HG02852 (cell line): ENCODE measurements around the gene LHX6.
A peak's percentile ranks its signal among the peaks of the same experiment; 100 is the strongest.

ENCODE experiments used
- ATAC-seq: cut with Tn5 transposase; IDR thresholded peaks from one replicate; pipeline ENCODE4 v1.9.1; 2021; ENCODE audit warnings: mild to moderate bottlenecking, moderate library complexity; ENCODE audit not compliant: unreplicated experiment

LHX6 gene

GRCh38 chr9:122216798-122217418 lies 11.8 kb downstream of the LHX6 start:
- ATAC-seq = no peak

- ATAC-seq = no peak
These were observed 12.5 kb downstream of the LHX6 start for GRCh38 chr9:122216138-122216797.

GRCh38 chr9:122215663-122216062 lies 13.1 kb downstream of the LHX6 start:
- ATAC-seq = no peak

GRCh38 chr9:122214507-122214906 lies 14.2 kb downstream of the LHX6 start:
- no peak for ATAC-seq

DNA sequence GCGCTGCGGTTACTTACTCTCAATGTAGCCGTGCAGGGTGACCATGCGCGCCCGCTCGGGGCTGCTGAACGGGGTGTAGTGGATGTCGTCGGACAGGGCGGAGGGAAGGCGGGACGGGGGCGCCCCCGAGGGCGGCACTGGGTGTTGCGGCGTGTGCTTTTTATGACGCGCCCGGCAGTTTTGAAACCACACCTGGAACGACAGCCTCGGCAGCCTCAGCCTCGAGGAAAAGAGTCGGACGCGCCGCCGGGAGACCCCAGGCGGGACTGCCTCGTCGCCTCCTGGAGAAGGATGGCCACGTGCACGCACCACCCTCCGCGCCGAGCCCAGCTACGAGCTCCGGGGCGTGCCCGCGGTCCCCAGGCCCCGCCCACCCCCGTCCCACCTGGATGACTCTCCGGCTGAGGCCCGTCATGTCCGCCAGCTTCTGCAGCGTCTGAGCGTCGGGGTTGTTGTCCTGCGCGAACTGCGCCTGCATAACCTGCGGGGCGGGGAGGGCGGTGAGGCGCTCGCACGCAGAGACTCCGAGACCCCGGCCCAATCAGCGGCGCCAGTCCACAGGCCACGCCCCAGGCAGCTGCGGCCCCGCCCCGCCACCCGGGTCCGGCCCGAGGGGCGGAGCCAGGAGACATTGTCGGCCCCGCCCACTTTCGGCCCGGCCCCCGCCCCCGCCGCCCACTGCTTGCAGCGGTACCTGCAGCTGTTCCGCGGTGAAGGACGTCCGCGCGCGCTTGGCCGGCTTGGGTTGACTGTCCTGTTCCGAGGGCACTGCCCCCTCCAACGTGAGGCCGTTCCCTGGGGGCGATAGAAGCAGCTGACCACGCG lies 15.0 kb downstream of the LHX6 start:
- peak; percentile 51 for ATAC-seq

DNA sequence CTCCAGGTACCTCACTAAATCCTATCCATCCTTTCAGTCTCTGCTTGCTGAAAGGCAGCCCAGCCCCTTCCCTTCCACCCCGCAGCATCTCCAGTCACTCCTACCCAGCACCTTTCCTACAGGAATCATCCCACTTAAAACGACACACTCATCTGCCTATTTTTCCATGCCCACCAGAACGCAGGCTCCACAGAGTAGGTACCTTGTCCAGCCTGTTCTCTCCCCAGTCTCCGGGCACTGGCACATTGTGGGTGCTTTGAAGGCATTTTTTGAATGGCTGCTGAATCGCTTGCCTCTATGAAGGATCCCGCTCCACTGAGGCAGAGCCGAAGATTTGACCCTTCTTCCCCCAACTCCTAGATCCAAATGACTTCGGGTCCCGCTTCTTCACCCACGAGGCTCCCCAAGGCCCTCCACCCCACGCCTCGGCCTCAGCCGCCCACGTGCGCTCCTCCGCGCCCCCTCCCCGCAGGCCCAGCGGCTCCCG lies 15.6 kb downstream of the LHX6 start:
- no peak for ATAC-seq

GRCh38 chr9:122212473-122213004 lies 16.2 kb downstream of the LHX6 start:
- no peak for ATAC-seq

- no peak for ATAC-seq
These were observed 19.3 kb downstream of the LHX6 start for GRCh38 chr9:122209451-122209850.

DNA sequence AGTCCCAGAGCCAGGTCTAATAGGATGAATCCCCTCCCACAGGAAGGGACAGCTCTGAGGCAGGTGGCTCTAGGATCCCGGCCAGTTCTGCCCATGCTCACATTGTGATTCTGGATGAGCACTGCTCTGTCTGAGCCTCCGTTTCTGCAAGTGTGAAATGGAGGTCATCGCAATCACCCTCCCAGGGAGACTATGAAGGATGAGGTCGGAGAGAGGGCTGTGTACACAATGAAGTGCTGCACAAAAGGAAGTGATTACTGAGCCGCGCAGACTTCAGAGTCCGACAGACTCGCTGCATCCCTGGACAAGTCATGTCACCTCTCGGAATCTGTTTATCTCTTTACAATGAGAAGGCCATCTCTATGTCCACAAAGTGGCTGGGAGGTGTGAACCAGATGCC lies 21.7 kb downstream of the LHX6 start:
- ATAC-seq = no peak

DNA sequence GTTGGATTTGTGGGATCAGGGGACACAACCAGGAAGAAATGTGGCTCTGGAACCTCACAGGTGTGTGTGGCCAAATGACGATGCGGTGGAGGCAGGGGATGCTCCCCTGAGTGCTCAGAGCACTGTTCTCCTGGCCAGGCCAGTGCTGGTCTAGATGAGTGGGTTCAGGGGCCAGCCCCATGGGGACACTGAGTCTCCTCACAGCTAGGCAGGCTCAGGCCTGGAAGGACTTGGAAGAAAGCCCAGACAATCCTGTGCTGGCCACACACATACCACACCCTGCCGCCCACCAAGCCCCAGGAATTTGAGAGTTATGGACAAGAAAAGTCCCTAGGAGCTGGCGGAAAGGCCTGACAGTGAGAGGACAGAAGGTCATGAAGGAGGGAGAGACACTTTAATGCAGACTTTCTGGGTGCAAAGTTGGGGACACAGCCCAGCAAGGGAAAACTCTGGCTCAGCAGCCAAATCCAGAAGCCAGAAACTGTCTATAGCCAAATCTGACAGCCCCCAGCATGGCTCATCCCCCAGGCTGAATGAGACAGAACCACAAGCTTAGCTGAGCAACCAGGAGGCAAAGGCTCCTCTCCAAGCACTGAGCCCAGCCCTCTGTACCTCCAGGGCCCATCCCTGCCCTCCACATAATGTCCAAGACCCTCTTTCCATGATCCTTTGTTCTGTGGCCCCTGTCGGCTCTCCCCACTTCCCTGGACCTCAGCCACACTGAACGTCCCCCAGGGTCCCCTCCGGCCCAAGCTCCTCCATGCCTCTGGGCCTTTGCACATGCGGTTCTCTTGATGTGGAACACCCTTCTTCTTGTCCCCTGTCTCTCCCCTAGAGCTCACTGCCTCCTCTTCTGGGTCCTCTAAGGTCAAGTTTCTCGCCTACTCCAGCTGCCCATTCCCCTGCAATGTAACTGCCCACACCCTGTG lies 22.4 kb downstream of the LHX6 start:
- no peak for ATAC-seq

- ATAC-seq = no peak
These were observed 23.6 kb downstream of the LHX6 start for GRCh38 chr9:122205176-122205575.

GRCh38 chr9:122204491-122204890 lies 24.3 kb downstream of the LHX6 start:
- no peak for ATAC-seq

- no peak for ATAC-seq
These were observed 24.7 kb downstream of the LHX6 start for GRCh38 chr9:122204055-122204454.

DNA sequence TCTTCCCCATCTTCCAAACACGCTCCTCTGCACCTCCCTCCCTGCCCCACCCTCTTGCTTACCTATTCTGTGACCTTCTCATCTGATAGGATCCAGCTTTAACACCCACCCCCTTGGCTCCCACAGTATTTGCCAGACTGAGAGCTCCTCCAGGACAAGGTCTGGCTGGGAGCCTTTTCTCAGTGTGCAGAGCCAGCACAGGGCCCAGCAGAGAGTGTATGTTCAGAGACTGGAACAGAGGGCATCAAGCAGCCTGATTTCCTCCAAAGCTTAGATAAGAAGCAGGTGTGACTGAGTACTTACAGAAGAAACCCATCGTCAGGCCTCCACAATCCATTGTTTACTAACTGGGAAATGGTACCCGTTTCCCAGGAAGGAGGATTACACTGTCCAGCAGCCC lies 26.6 kb downstream of the LHX6 start:
- no peak for ATAC-seq

DNA sequence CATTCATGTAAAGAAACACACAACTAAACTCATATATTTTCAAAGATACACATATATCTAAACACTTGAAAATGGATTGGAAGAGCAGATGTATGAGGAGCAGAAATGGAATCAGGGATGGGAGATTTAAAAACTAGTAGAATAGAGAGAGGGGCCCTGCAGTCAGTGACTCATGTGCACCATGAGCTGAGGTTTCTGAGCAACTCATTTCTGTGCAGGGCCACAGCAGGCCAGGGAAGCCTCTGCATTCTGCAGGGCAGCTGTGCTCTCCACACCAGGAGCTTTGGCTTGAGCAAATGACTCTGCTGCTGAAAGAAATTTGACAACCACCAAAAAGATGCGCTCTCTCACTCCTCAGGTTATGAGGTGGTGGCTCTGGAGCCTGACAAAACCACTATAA lies 27.1 kb downstream of the LHX6 start:
- no peak for ATAC-seq

DNA sequence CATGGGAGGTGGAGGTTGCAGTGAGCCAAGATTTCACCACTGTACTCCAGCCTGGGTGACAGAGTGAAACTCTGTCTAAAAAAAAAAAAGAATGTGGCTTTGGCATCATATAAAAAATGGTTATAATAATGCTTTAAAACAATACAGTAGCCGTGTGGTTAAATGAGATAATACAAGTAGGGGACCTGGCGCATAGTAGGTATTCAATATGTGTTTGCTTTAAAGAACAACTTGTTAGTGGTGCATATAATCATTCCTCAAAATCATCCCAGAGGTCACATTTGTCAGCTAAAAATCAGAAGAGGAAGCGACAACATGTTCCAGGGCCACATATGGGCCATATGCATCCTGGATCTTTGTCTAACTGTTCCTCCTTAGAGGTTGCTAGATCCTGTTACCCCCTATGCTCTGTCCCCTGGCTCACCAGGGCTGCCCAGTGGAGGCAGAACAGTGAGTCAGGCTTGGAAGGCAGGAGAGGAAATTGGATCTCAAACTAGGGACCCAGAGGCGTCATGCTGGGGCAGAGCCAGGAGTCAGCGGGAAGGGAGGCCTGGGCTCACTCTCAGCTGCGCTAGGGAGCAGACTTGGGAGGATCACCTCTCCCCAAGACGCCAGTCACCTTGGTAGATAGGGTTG lies 27.7 kb downstream of the LHX6 start:
- no peak for ATAC-seq

DNA sequence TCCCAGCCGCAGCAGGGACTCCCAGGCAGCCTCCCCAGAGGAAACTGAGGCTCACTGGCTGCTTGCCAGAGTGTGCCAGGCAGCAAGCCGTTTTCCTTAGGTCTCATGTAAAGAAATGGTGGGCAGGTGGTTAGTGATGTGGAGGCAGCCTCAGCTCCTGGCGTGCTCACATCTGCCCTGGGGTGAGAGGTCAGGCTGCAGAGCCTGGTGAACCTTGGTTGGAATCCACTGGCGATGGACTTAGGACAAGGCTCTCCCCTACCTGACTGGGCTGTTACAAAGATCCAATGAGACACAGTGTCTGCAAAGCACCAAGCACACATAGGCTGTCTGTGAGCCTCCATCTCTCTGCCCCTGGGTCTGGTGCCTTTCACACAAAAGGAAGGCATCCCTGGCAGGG lies 30.9 kb downstream of the LHX6 start:
- ATAC-seq = no peak

DNA sequence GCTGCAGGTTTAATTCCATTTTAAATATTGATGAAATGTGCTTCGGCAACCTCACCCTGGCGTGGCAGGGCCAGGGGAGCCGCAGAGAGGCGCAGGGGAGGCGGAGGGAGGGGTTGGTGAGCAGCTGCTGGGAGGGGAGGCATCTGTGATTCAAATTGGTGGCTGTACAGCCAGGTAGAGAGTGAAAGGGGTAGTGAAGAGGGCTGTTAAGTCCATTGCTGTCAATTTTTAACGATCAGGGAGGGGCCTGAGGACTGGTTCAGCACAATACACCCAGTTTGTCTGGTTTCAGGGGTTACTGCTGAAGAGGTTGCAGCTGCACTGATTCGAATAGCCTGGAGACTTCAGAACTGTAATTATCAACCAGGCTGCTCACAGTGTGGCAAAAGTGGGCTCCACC lies 31.3 kb downstream of the LHX6 start:
- no peak for ATAC-seq

DNA sequence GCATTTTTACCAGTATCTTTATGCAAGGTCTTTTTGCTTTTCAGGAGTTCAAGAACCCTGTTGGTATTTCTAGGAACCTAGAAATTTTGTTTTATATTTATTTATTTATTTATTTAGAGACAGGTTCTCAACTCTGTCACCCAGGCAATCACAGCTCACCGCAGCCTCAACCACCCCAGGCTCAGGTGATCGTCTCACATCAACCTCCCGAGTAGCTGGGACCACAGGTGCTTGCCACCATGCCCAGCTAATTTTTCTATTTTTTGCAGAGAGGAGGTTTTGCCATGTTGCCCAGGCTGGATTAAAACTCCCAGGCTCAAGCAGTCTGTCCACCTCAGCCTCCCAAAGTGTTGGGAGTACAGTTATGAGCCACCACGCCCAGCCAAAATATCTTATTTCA lies 32.9 kb downstream of the LHX6 start:
- no peak for ATAC-seq

DNA sequence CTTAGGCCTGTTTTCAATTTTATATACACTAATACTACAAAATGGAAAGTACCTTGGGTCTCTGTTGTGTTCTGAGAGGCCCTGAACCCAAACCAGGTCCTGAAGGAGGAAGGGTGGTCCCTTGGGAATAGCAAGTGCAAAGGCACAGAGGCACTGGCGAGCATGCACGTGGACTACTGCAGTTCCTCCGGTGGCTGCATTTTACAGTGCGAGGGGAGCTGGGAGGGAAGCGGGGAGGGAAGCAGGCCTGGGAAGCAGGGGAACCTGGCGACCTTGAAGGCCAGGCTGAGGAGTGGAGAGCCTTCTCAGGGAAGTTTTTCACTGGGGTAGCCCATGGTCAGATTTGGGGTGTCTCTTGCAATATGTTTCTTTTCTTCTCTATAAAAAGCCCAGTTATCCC lies 35.1 kb downstream of the LHX6 start:
- no peak for ATAC-seq
